ENCODE results near the gene GPR158. TPM values are rescaled to one million over a fixed set of nuclear protein-coding genes. Genes with fewer than 3 reads are reported as not detected.
A peak's percentile ranks its signal among the peaks of the same experiment; 100 is the strongest.

Gene GPR158
- total RNA-seq, 1 donor from 2014 or later, result 0.21 TPM

- DNase-seq (ENCODE audit: low spot score), result no peak
Measured at GRCh38 chr10:25191162-25191895, 16.5 kb downstream of the GPR158 start.

GRCh38 chr10:25198151-25198550 lies 23.4 kb downstream of the GPR158 start:
- no peak for DNase-seq (ENCODE audit: low spot score)

GRCh38 chr10:25206693-25207414 lies 32.1 kb downstream of the GPR158 start:
- DNase-seq (ENCODE audit: low spot score), result no peak

- DNase-seq (ENCODE audit: low spot score), result no peak
Measured at GRCh38 chr10:25209618-25210017, 34.8 kb downstream of the GPR158 start.

- DNase-seq (ENCODE audit: low spot score), result no peak
Measured at GRCh38 chr10:25210265-25210664, 35.5 kb downstream of the GPR158 start.

GRCh38 chr10:25220156-25220555 lies 45.4 kb downstream of the GPR158 start:
- no peak for DNase-seq (ENCODE audit: low spot score)

- DNase-seq (ENCODE audit: low spot score), result no peak
Measured at GRCh38 chr10:25222085-25222660, 47.4 kb downstream of the GPR158 start.

GRCh38 chr10:25226775-25227682 lies 52.2 kb downstream of the GPR158 start:
- DNase-seq (ENCODE audit: low spot score), result peak; percentile 45

- no peak for DNase-seq (ENCODE audit: low spot score)
Measured at GRCh38 chr10:25231751-25232150, 57.0 kb downstream of the GPR158 start.

GRCh38 chr10:25232204-25232603 lies 57.4 kb downstream of the GPR158 start:
- DNase-seq (ENCODE audit: low spot score), result no peak

GRCh38 chr10:25245165-25245564 lies 70.4 kb downstream of the GPR158 start:
- no peak for DNase-seq (ENCODE audit: low spot score)

GRCh38 chr10:25257646-25258045 lies 82.8 kb downstream of the GPR158 start:
- DNase-seq (ENCODE audit: low spot score), result no peak

GRCh38 chr10:25261110-25261509 lies 86.3 kb downstream of the GPR158 start:
- DNase-seq (ENCODE audit: low spot score), result no peak

GRCh38 chr10:25261558-25261957 lies 86.8 kb downstream of the GPR158 start:
- no peak for DNase-seq (ENCODE audit: low spot score)

- no peak for DNase-seq (ENCODE audit: low spot score)
Measured at GRCh38 chr10:25263931-25264330, 89.1 kb downstream of the GPR158 start.

GRCh38 chr10:25278180-25278579 lies 103.4 kb downstream of the GPR158 start:
- no peak for DNase-seq (ENCODE audit: low spot score)

- no peak for DNase-seq (ENCODE audit: low spot score)
Measured at GRCh38 chr10:25280076-25280475, 105.3 kb downstream of the GPR158 start.

GRCh38 chr10:25280573-25280972 lies 105.8 kb downstream of the GPR158 start:
- DNase-seq (ENCODE audit: low spot score), result no peak

- DNase-seq (ENCODE audit: low spot score), result no peak
Measured at GRCh38 chr10:25285809-25286208, 111.0 kb downstream of the GPR158 start.

- DNase-seq (ENCODE audit: low spot score), result no peak
Measured at GRCh38 chr10:25288181-25288580, 113.4 kb downstream of the GPR158 start.

- no peak for DNase-seq (ENCODE audit: low spot score)
Measured at GRCh38 chr10:25294032-25294926, 119.5 kb downstream of the GPR158 start.
